GM23338 (cell line): ENCODE measurements around the gene POU5F1. TPM values are rescaled to one million over a fixed set of nuclear protein-coding genes. Genes with fewer than 3 reads are reported as not detected.

Experiments
- ATAC-seq: fragments of 200-7000 bp; cut with Tn5 transposase; 3 replicates; pipeline ENCODE4 v1.9.1; 2020
- DNase-seq: peaks from one replicate; pipeline ENCODE4 v3.0.0-alpha.2; 2015; ENCODE audit warnings: low spot score
- H2AFZ ChIP-seq: fragments of 200-600 bp; sonication (generic); 2 replicates; pipeline ENCODE4 v1.8.0; 2016; ENCODE audit warnings: antibody characterized with exemption, mild to moderate bottlenecking, moderate library complexity
- H3F3A ChIP-seq: fragments of 200-600 bp; sonication (generic); replicated peaks from 2 replicates; pipeline ENCODE4 v1.8.0; 2017; ENCODE audit warnings: antibody characterized with exemption, mixed run types, low read depth
- H3K27ac ChIP-seq: fragments of 200-600 bp; sonication (generic); 2 replicates; pipeline ENCODE4 v1.6.1; 2016; ENCODE audit warnings: low read depth
- H3K27me3 ChIP-seq: fragments of 200-600 bp; sonication (generic); 2 replicates; pipeline ENCODE4 v1.8.0; 2016; ENCODE audit warnings: mild to moderate bottlenecking, mixed run types, moderate library complexity; ENCODE audit not compliant: insufficient read depth
- H3K36me3 ChIP-seq: fragments of 200-600 bp; sonication (generic); 2 replicates; pipeline ENCODE4 v1.8.0; 2016; ENCODE audit warnings: mild to moderate bottlenecking; ENCODE audit not compliant: insufficient read depth
- H3K4me1 ChIP-seq: fragments of 200-600 bp; sonication (generic); 2 replicates; pipeline ENCODE4 v1.8.0; 2016; ENCODE audit warnings: mild to moderate bottlenecking, moderate library complexity; ENCODE audit not compliant: insufficient read depth
- H3K4me2 ChIP-seq: fragments of 200-600 bp; sonication (generic); 2 replicates; pipeline ENCODE4 v1.7.1; 2017; ENCODE audit warnings: mixed run types
- H3K4me3 ChIP-seq: fragments of 200-600 bp; sonication (generic); 2 replicates; pipeline ENCODE4 v1.6.1; 2016; ENCODE audit warnings: mixed run types
- H3K79me2 ChIP-seq: fragments of 200-600 bp; sonication (generic); replicated peaks from 2 replicates; pipeline ENCODE4 v1.8.0; 2017; ENCODE audit warnings: mild to moderate bottlenecking; ENCODE audit not compliant: insufficient read depth
- H3K9me2 ChIP-seq: fragments of 200-600 bp; sonication (generic); 2 replicates; pipeline ENCODE4 v1.8.0; 2017; ENCODE audit not compliant: insufficient read depth
- H4K20me1 ChIP-seq: fragments of 200-600 bp; sonication (generic); replicated peaks from 2 replicates; pipeline ENCODE4 v1.8.0; 2017; ENCODE audit warnings: mild to moderate bottlenecking; ENCODE audit not compliant: insufficient read depth
- H3K27ac Mint-ChIP-seq: 2 replicates; pipeline ENCODE4 v1.8.0; 2020; ENCODE audit warnings: inconsistent platforms, mild to moderate bottlenecking, moderate library complexity, mixed read lengths
- H3K27me3 Mint-ChIP-seq: 3 replicates; pipeline ENCODE4 v1.8.0; 2022; ENCODE audit warnings: low read depth, mild to moderate bottlenecking, moderate library complexity, mixed read lengths, inconsistent platforms; ENCODE audit not compliant: insufficient read depth, poor library complexity
- H3K36me3 Mint-ChIP-seq: 3 replicates; pipeline ENCODE4 v1.8.0; 2021; ENCODE audit warnings: low read depth, mild to moderate bottlenecking, inconsistent platforms, moderate library complexity, mixed read lengths
- H3K4me1 Mint-ChIP-seq: 3 replicates; pipeline ENCODE4 v1.8.0; 2020; ENCODE audit warnings: mild to moderate bottlenecking, inconsistent platforms, mixed read lengths
- H3K4me3 Mint-ChIP-seq: 3 replicates; pipeline ENCODE4 v1.8.0; 2021; ENCODE audit warnings: moderate library complexity, mild to moderate bottlenecking, inconsistent platforms, mixed read lengths
- H3K9me3 Mint-ChIP-seq: 3 replicates; pipeline ENCODE4 v1.8.0; 2020; ENCODE audit warnings: moderate library complexity, mild to moderate bottlenecking, inconsistent platforms, mixed read lengths
- CREB1 ChIP-seq: fragments of 250-450 bp; sonication (Bioruptor Pico); IDR thresholded peaks from 2 replicates; pipeline ENCODE4 v1.5.0; 2020; ENCODE audit warnings: low read depth, mild to moderate bottlenecking, moderate library complexity
- CTCF ChIP-seq, 2 experiments: fragments of 200-600 bp in 1 of 2; sonication (generic) in 1 of 2; conservative IDR thresholded peaks; 2 replicates each; pipeline versions ENCODE4 v1.5.1 to v1.6.1; 2016 to 2017; ENCODE audit warnings: antibody characterized with exemption in 2 of 2, low read depth in 2 of 2, mild to moderate bottlenecking in 2 of 2, moderate library complexity in 1 of 2
- ETS1 ChIP-seq: IDR thresholded peaks from 2 replicates; pipeline ENCODE4 v1.6.1; 2016; ENCODE audit warnings: antibody characterized with exemption
- EZH2 ChIP-seq: fragments of 200-600 bp; sonication (generic); IDR thresholded peaks from one replicate; pipeline ENCODE4 v1.8.0; 2017; ENCODE audit warnings: antibody characterized with exemption, mild to moderate bottlenecking, low read depth; ENCODE audit not compliant: unreplicated experiment
- EZH2phosphoT487 ChIP-seq: fragments of 200-600 bp; sonication (generic); IDR thresholded peaks from one replicate; pipeline ENCODE4 v1.8.1; 2018; ENCODE audit warnings: antibody characterized with exemption; ENCODE audit not compliant: unreplicated experiment
- JUNB ChIP-seq: IDR thresholded peaks from one replicate; pipeline ENCODE4 v1.6.1; 2016; ENCODE audit warnings: antibody characterized with exemption; ENCODE audit not compliant: unreplicated experiment
- NANOG ChIP-seq: IDR thresholded peaks from 2 replicates; pipeline ENCODE4 v1.6.1; 2016; ENCODE audit warnings: antibody characterized with exemption, borderline replicate concordance
- POLR2AphosphoS5 ChIP-seq: IDR thresholded peaks from 2 replicates; pipeline ENCODE4 v1.6.1; 2016; ENCODE audit warnings: antibody characterized with exemption, low read depth
- REST ChIP-seq: IDR thresholded peaks from one replicate; pipeline ENCODE4 v1.6.1; 2018; ENCODE audit warnings: antibody characterized with exemption; ENCODE audit not compliant: unreplicated experiment
- STAT1 ChIP-seq: IDR thresholded peaks from one replicate; pipeline ENCODE4 v1.6.1; 2016; ENCODE audit warnings: antibody characterized with exemption; ENCODE audit not compliant: unreplicated experiment
- ZNF114 ChIP-seq: fragments of 250-450 bp; sonication (Bioruptor Pico); IDR thresholded peaks from 2 replicates; pipeline ENCODE4 v1.5.0; 2020; ENCODE audit warnings: mild to moderate bottlenecking, moderate library complexity
- ZNF331 ChIP-seq: fragments of 250-450 bp; sonication (Bioruptor Pico); IDR thresholded peaks from 2 replicates; pipeline ENCODE4 v1.5.0; 2020; ENCODE audit warnings: low read depth, mild to moderate bottlenecking, moderate library complexity
- ZNF462 ChIP-seq: fragments of 250-450 bp; sonication (Bioruptor Pico); IDR thresholded peaks from 2 replicates; pipeline ENCODE4 v1.5.0; 2020; ENCODE audit warnings: mild to moderate bottlenecking, moderate library complexity
- polyA plus RNA-seq: library from polyadenylated mRNA; unstranded; fragments of >200 nt; fragmentation: Nextera tagmentation; extraction: Ambion mirVana; gene quantifications from 2 replicates; pipeline ENCODE4 v1.2.1, GENCODE V29; 2016
- total RNA-seq: library from RNA; depleted of rRNA; stranded (reverse); fragments of >200 nt; shearing (Covaris generic); gene quantifications from 2 replicates; pipeline ENCODE4 v1.2.3, GENCODE V29; 2014

POU5F1 gene
- total and polyA plus RNA-seq, 2 experiments from 2014 or later, result 1,839 to 3,419 TPM

- Mint-ChIP-seq H3K4me3 (no peak overlapping the region), H3K36me3 (no peaks in the 10 kb centered on the region), H3K27ac (no peak overlapping the region), H3K9me3 (no peaks in the 10 kb centered on the region; the same call in 1 of the 3 replicates), H3K4me1 (peaks cover 16% of the 10 kb centered on the region), H3K27me3 (no peaks in the 10 kb centered on the region)
- Histone ChIP-seq H3F3A (0 out of 2 replicates have a peak, but pooled peaks cover 4% of the 10 kb centered on the region), H3K36me3 (no peaks in the 10 kb centered on the region), H3K9me2 (no peaks in the 10 kb centered on the region), H3K4me2 (no peak overlapping the region), H3K27me3 (no peaks in the 10 kb centered on the region), H3K4me3 (no peak overlapping the region), H4K20me1 (no peaks in the 10 kb centered on the region), H3K79me2 (no peaks in the 10 kb centered on the region), H3K4me1 (0 out of 2 replicates have a peak, but pooled peaks cover 4% of the 10 kb centered on the region), H3K27ac (no peak overlapping the region), H2AFZ (no peak overlapping the region)
- ATAC-seq (no peak), DNase-seq (no peak)
- TF ChIP-seq STAT1 (no peak), ZNF462 (no peak), ETS1 (no peak), REST (no peak), CREB1 (CRISPR knock-in tag) (no peak), CTCF (conservative IDR thresholded peaks at IDR 0.05; ENCODE audit: low read depth in 2 of 2) (no peak), ZNF114 (CRISPR knock-in tag) (no peak), ZNF331 (CRISPR knock-in tag) (no peak), POLR2AphosphoS5 (no peak), JUNB (no peak), EZH2phosphoT487 (no peak), NANOG (no peak), EZH2 (no peak)
Observed at GRCh38 chr6:31131595-31131994, 38.9 kb downstream of the POU5F1 start.
